HepG2 (cell line): Measurements from ENCODE around the gene UBAP1. TPM values are rescaled to one million over a fixed set of nuclear protein-coding genes. Genes with fewer than 3 reads are reported as not detected.

ENCODE experiments used
- ATAC-seq: fragments of 200-7000 bp; cut with Tn5 transposase; 3 replicates; pipeline ENCODE4 v1.9.1; 2020; ENCODE audit warnings: mild to moderate bottlenecking, moderate library complexity
- BruUV-seq: library from RNA; stranded (reverse); fragments of 400-500 nt; replicated peaks from 2 replicates; lab custom pipeline; 2021; lab: Mats Ljungman, UMichigan
- CTCF ChIA-PET: fragments of 300-600 bp; formaldehyde crosslinking; extraction: SDS; loops from one replicate; lab custom pipeline; 2021; ENCODE audit warnings: low total read pairs, inconsistent platforms, low intra/inter-chr PET ratio; lab: Yijun Ruan, JAX
- POLR2A ChIA-PET: fragments of 350-600 bp; sonication (Branson Sonifier 250); formaldehyde crosslinking; loops from one replicate; lab custom pipeline; 2020; ENCODE audit warnings: antibody characterized with exemption, inconsistent platforms; lab: Yijun Ruan, JAX
- DNase-seq: peaks from one replicate; pipeline ENCODE4 v3.0.0-alpha.2; 2015; ENCODE audit warnings: low spot score
- FAIRE-seq: peaks from 3 replicates; lab custom pipeline; 2011; peaks lifted over from hg19 to GRCh38; lab: Jason Lieb, UNC
- H2AFZ ChIP-seq: one replicate; pipeline ENCODE4 v1.6.1; 2011; ENCODE audit warnings: low read length, inconsistent platforms
- H3K27ac ChIP-seq: fragments of 300-600 bp; 3 replicates; pipeline ENCODE4 v1.8.0; 2011; ENCODE audit warnings: mixed run types, mild to moderate bottlenecking, mixed read lengths, low read length, inconsistent platforms; ENCODE audit not compliant: insufficient read depth; ENCODE audit errors: extremely low read length
- H3K27me3 ChIP-seq, 2 experiments: fragments of 200-600 bp in 1 of 2; 2 replicates in 1 of 2; 3 replicates in 1 of 2; pipeline versions ENCODE4 v1.6.0 to v1.8.0; 2011; ENCODE audit warnings: low read length in 2 of 2, mild to moderate bottlenecking in 2 of 2, moderate library complexity in 2 of 2, inconsistent platforms in 1 of 2; ENCODE audit not compliant: insufficient read depth in 2 of 2, control insufficient read depth in 1 of 2
- H3K36me3 ChIP-seq, 2 experiments: fragments of 200-600 bp in 1 of 2; replicated peaks in 1 of 2; 2 replicates in 1 of 2; 3 replicates in 1 of 2; pipeline versions ENCODE4 v1.5.1 to v1.8.0; 2011; ENCODE audit warnings: low read length in 2 of 2, inconsistent platforms in 1 of 2; ENCODE audit not compliant: insufficient read depth in 2 of 2, control insufficient read depth in 1 of 2
- H3K4me1 ChIP-seq: 2 replicates; pipeline ENCODE4 v1.5.1; 2012; ENCODE audit warnings: low read length, inconsistent platforms; ENCODE audit not compliant: insufficient read depth
- H3K4me2 ChIP-seq: 2 replicates; pipeline ENCODE4 v1.6.0; 2011; ENCODE audit warnings: low read depth, low read length, inconsistent platforms
- H3K4me3 ChIP-seq, 3 experiments: fragments of 200-600 bp in 1 of 3; sonication (generic), shearing (Covaris generic) in 1 of 3; replicated peaks in 1 of 3; 2 replicates each; pipeline ENCODE4 v1.5.1; 2011 to 2016; ENCODE audit warnings: low read length in 3 of 3, inconsistent platforms in 2 of 3, low read depth in 2 of 3, mild to moderate bottlenecking in 2 of 3, control low read depth in 1 of 3, mixed read lengths in 1 of 3; ENCODE audit not compliant: insufficient read depth in 1 of 3
- H3K79me2 ChIP-seq: one replicate; pipeline ENCODE4 v1.6.1; 2011; ENCODE audit warnings: low read length, inconsistent platforms; ENCODE audit not compliant: insufficient read depth
- H3K9ac ChIP-seq: 2 replicates; pipeline ENCODE4 v1.6.0; 2011; ENCODE audit warnings: mild to moderate bottlenecking, low read depth, low read length, inconsistent platforms; ENCODE audit not compliant: insufficient read depth
- H3K9me3 ChIP-seq: 2 replicates; pipeline ENCODE4 v1.5.1; 2012; ENCODE audit warnings: mild to moderate bottlenecking, low read length
- H4K20me1 ChIP-seq: 2 replicates; pipeline ENCODE4 v1.6.0; 2011; ENCODE audit warnings: inconsistent platforms, mild to moderate bottlenecking, low read length, moderate library complexity; ENCODE audit not compliant: insufficient read depth
- HMG20B ChIP-seq: conservative IDR thresholded peaks from 2 replicates; pipeline ENCODE4 v1.6.1; 2016; ENCODE audit warnings: missing genetic modification reagents, missing compliant biosample characterization
- NAIF1 ChIP-seq: sonication (generic); formaldehyde crosslinking; IDR thresholded peaks from 2 replicates; pipeline ENCODE4 v1.5.0; 2020; ENCODE audit warnings: mild to moderate bottlenecking, missing genetic modification reagents, borderline replicate concordance
- NR3C1 ChIP-seq: sonication (generic); formaldehyde crosslinking; IDR thresholded peaks from 2 replicates; pipeline ENCODE4 v1.4.0; 2020; ENCODE audit warnings: missing genetic modification reagents
- SOX5 ChIP-seq: IDR thresholded peaks from 2 replicates; pipeline ENCODE4 v1.6.1; 2016; ENCODE audit warnings: borderline replicate concordance
- TFDP1 ChIP-seq: IDR thresholded peaks from 2 replicates; pipeline ENCODE4 v1.6.1; 2016; ENCODE audit warnings: missing compliant biosample characterization, missing genetic modification reagents, borderline replicate concordance
- ZBTB1 ChIP-seq: sonication (generic); formaldehyde crosslinking; IDR thresholded peaks from 2 replicates; pipeline ENCODE4 v1.4.0; 2020; ENCODE audit warnings: missing genetic modification reagents, borderline replicate concordance
- ZFX ChIP-seq: sonication (generic); formaldehyde crosslinking; IDR thresholded peaks from 2 replicates; pipeline ENCODE4 v1.4.0; 2020; ENCODE audit warnings: mild to moderate bottlenecking, low read depth, missing genetic modification reagents, moderate library complexity
- ZNF354B ChIP-seq: sonication (generic); formaldehyde crosslinking; IDR thresholded peaks from 2 replicates; pipeline ENCODE4 v1.8.0; 2022; ENCODE audit warnings: mild to moderate bottlenecking, missing genetic modification reagents
- ZNF432 ChIP-seq: sonication (generic); formaldehyde crosslinking; IDR thresholded peaks from 2 replicates; pipeline ENCODE4 v1.5.0; 2020; ENCODE audit warnings: missing genetic modification reagents, mild to moderate bottlenecking, borderline replicate concordance
- ZNF674 ChIP-seq: sonication (generic); formaldehyde crosslinking; IDR thresholded peaks from 2 replicates; pipeline ENCODE4 v1.5.0; 2020; ENCODE audit warnings: low read depth, mild to moderate bottlenecking, missing genetic modification reagents
- ZNF710 ChIP-seq: sonication (generic); formaldehyde crosslinking; IDR thresholded peaks from 2 replicates; pipeline ENCODE4 v1.5.0; 2020; ENCODE audit warnings: mild to moderate bottlenecking, missing genetic modification reagents, borderline replicate concordance
- ZNF746 ChIP-seq: sonication (generic); formaldehyde crosslinking; IDR thresholded peaks from 2 replicates; pipeline ENCODE4 v1.8.0; 2022; ENCODE audit warnings: mild to moderate bottlenecking, missing genetic modification reagents
- WGBS: methylation state at CpG from one replicate; pipeline ENCODE4 v1.1.6; 2017; ENCODE audit warnings: low lambda C conversion rate; 5-methylcytosine and 5-hydroxymethylcytosine counted together
- in situ Hi-C: cut with HindIII; loops from 2 replicates; pipeline ENCODE4 v1.10.0; 2017; ENCODE audit warnings: low pct_unique_long_range_greater_than_20kb; ENCODE audit not compliant: extremely low pct_ligation_motif_present
- intact Hi-C: fragments of 100-400 bp; cut with micrococcal nuclease; formaldehyde crosslinking; loops from one replicate; pipeline ENCODE4 v1.10.0; 2022; ENCODE audit not compliant: unreplicated experiment
- polyA plus RNA-seq, 8 experiments: library from polyadenylated mRNA; depleted of rRNA in 3 of 8; stranded (reverse) in 7 of 8; unstranded in 1 of 8; fragments of >200 nt; fragmentation: Illumina TruSeq in 4 of 8; extraction: Trizol in 4 of 8; gene quantifications; 2 replicates each; pipeline versions ENCODE4 v1.2.1 to v1.2.3, GENCODE V29; 2011 to 2016; ENCODE audit warnings: low read depth in 4 of 8, missing spikeins in 1 of 8, mixed read lengths in 1 of 8; ENCODE audit not compliant: insufficient read depth in 1 of 8
- total RNA-seq, 5 experiments: library from RNA; depleted of rRNA; stranded (reverse); fragments of >200 nt; fragmentation: Illumina TruSeq; extraction: Trizol; gene quantifications; 2 replicates each; pipeline ENCODE4 v1.2.3, GENCODE V29; 2016; ENCODE audit warnings: low read depth in 1 of 5
- TF ChIP-seq, protein P1 (sequence below): sonication (generic); formaldehyde crosslinking; IDR thresholded peaks from 2 replicates; pipeline ENCODE4 v1.9.0; 2021; ENCODE audit warnings: missing genetic modification reagents, mild to moderate bottlenecking, borderline replicate concordance

UBAP1 gene
- total and polyA plus RNA-seq, 2 of the 13 experiments (the other 11 are each of a cell fraction or from before 2014, with no cell fraction given): 19.5 to 40.5 TPM

GRCh38 chr9:34259315-34259714 is 80.5 kb downstream of the UBAP1 start:
- DNase-seq: no peak
- Histone ChIP-seq H3K9ac (no peak overlapping the region), H3K27me3 (no peaks in the 10 kb centered on the region), H4K20me1 (no peaks in the 10 kb centered on the region), H2AFZ (no peak overlapping the region), H3K79me2 (no peaks in the 10 kb centered on the region), H3K36me3 (peaks cover 5 to 24% of the 10 kb centered on the region in 2 experiments; a peak in 4 of 5 replicates), H3K4me2 (no peak overlapping the region), H3K4me1 (no peaks in the 10 kb centered on the region), H3K27ac (no peak overlapping the region), H3K9me3 (no peaks in the 10 kb centered on the region), H3K4me3 (no peak overlapping the region)
- FAIRE-seq: no peak
- 98% methylated on average over 6 of the region's 10 CpGs for WGBS
- POLR2A ChIA-PET: no interaction called here
- BruUV-seq: no TSS peak
- CTCF ChIA-PET: no interaction called here
- TF ChIP-seq NR3C1 (CRISPR knock-in tag) (no peak), NAIF1 (no peak), ZBTB1 (no peak), TFDP1 (CRISPR knock-in tag) (no peak), SOX5 (CRISPR knock-in tag) (no peak), ZNF354B (CRISPR knock-in tag) (no peak), HMG20B (CRISPR knock-in tag) (no peak), ZFX (no peak), ZNF432 (CRISPR knock-in tag) (no peak), ZNF710 (no peak), ZNF674 (no peak), ZNF746 (no peak)
- TF ChIP-seq, protein P1, sequence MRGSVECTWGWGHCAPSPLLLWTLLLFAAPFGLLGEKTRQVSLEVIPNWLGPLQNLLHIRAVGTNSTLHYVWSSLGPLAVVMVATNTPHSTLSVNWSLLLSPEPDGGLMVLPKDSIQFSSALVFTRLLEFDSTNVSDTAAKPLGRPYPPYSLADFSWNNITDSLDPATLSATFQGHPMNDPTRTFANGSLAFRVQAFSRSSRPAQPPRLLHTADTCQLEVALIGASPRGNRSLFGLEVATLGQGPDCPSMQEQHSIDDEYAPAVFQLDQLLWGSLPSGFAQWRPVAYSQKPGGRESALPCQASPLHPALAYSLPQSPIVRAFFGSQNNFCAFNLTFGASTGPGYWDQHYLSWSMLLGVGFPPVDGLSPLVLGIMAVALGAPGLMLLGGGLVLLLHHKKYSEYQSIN (CRISPR knock-in tag): no peak
- intact Hi-C loops: no loop called here
- no peak for ATAC-seq
- in situ Hi-C loops: loop anchor here (10.0 kb wide), 1 partner anchor 135 kb away; the partner anchor contains the start of gene DCAF12
